DMS114 treated with DMSO at 0.1 percent for 48 hours (cell line): ENCODE measurements around the gene PKP3.
"Not testable (repeated sequence)": the region's sequence is repeated elsewhere in the genome, so short reads cannot be mapped to it uniquely, and the experiment has no call there.

Experiments used
- DNase-seq: peaks from one replicate; lab custom pipeline; 2025; ENCODE audit not compliant: unreplicated experiment; lab: John Stamatoyannopoulos, UW

The PKP3 gene

GRCh38 chr11:393219-394033 is 583 bp upstream of the PKP3 start:
- no peak for DNase-seq

GRCh38 chr11:394858-395655 is 1.0 kb downstream of the PKP3 start:
- no peak for DNase-seq

GRCh38 chr11:395866-396265 is 1.9 kb downstream of the PKP3 start:
- DNase-seq: no peak

- no peak for DNase-seq
Measured at GRCh38 chr11:396511-396947, 2.5 kb downstream of the PKP3 start.

GRCh38 chr11:396948-397548 is 3.0 kb downstream of the PKP3 start:
- no peak for DNase-seq

GRCh38 chr11:398826-399225 is 4.8 kb downstream of the PKP3 start:
- DNase-seq: no peak

- DNase-seq: no peak
Measured at GRCh38 chr11:399731-400211, 5.8 kb downstream of the PKP3 start.

GRCh38 chr11:400241-400689 is 6.3 kb downstream of the PKP3 start:
- no peak for DNase-seq

GRCh38 chr11:401196-401595 is 7.2 kb downstream of the PKP3 start:
- not testable (repeated sequence) for DNase-seq

- DNase-seq: no peak
Measured at GRCh38 chr11:403021-403760, 9.2 kb downstream of the PKP3 start.

GRCh38 chr11:403761-404431 is 9.9 kb downstream of the PKP3 start:
- DNase-seq: no peak

GRCh38 chr11:404551-405264 is 10.7 kb downstream of the PKP3 start:
- DNase-seq: no peak

GRCh38 chr11:405323-405953 is 11.4 kb downstream of the PKP3 start:
- no peak for DNase-seq

- DNase-seq: no peak
Measured at GRCh38 chr11:405954-406795, 12.2 kb downstream of the PKP3 start.

GRCh38 chr11:406796-407650 is 13.0 kb downstream of the PKP3 start:
- no peak for DNase-seq

- DNase-seq: no peak
Measured at GRCh38 chr11:407651-408123, 13.7 kb downstream of the PKP3 start.
